ENCODE results near the gene GPRC5C.

GRCh38 chr17:74442670-74443515, 11.0 kb downstream of the GPRC5C start:
- no peak for TF ChIP-seq POLR2AphosphoS5 (IDR thresholded peaks at IDR 0.05; ENCODE audit: low read depth, low read length)
- no peak for TF ChIP-seq POLR2A (IDR thresholded peaks at IDR 0.05; ENCODE audit: low read depth, low read length)
- TF ChIP-seq TAF1 (IDR thresholded peaks at IDR 0.05; ENCODE audit: low read depth, low read length), result no peak
- TF ChIP-seq SPI1 (IDR thresholded peaks at IDR 0.05; ENCODE audit: low read depth, low read length), result no peak
